ENCODE data around the gene C12orf42.

Gene C12orf42

GRCh38 chr12:103495469-103496456, at the start of gene C12orf42:
TSS of gene C12orf42 (minus strand) at chr12:103495968. CDS start at chr12:103478426, 17,542 bp downstream.
- TF ChIP-seq CTCF (IDR thresholded peaks at IDR 0.05; ENCODE audit: extremely low read depth, missing control alignments) = peak; percentile 66
- DNase-seq (ENCODE audit: low spot score) = peak; percentile 84

- no peak for TF ChIP-seq CTCF (IDR thresholded peaks at IDR 0.05; ENCODE audit: extremely low read depth, missing control alignments)
Measured at GRCh38 chr12:103542078-103542477, 46.3 kb upstream of the C12orf42 start.

GRCh38 chr12:103540319-103540718, 44.6 kb upstream of the C12orf42 start:
- peak; percentile 10 for DNase-seq (ENCODE audit: low spot score)
- TF ChIP-seq CTCF (IDR thresholded peaks at IDR 0.05; ENCODE audit: extremely low read depth, missing control alignments) = no peak

More at GRCh38 chr12:103542078-103542477, 46.3 kb upstream of the C12orf42 start:
- no peak for DNase-seq (ENCODE audit: low spot score)

GRCh38 chr12:103538397-103538796, 42.6 kb upstream of the C12orf42 start:
- TF ChIP-seq CTCF (IDR thresholded peaks at IDR 0.05; ENCODE audit: extremely low read depth, missing control alignments) = no peak
- DNase-seq (ENCODE audit: low spot score) = no peak

GRCh38 chr12:103530307-103531066, 34.7 kb upstream of the C12orf42 start:
- peak; percentile 22 for DNase-seq (ENCODE audit: low spot score)
- no peak for TF ChIP-seq CTCF (IDR thresholded peaks at IDR 0.05; ENCODE audit: extremely low read depth, missing control alignments)

GRCh38 chr12:103529306-103529705, 33.5 kb upstream of the C12orf42 start:
- no peak for TF ChIP-seq CTCF (IDR thresholded peaks at IDR 0.05; ENCODE audit: extremely low read depth, missing control alignments)
- no peak for DNase-seq (ENCODE audit: low spot score)
